Liver (tissue), 9 donors: ENCODE measurements around the gene PPFIBP2. TPM values are rescaled to one million over a fixed set of nuclear protein-coding genes. Genes with fewer than 3 reads are reported as not detected.

Source experiments
- DNase-seq: peaks from one replicate; pipeline ENCODE4 v3.0.0-alpha.2; 2017; ENCODE audit warnings: low spot score
- H3K27ac ChIP-seq, 2 donors: one replicate each; pipeline ENCODE4 v1.7.0; 2013; ENCODE audit warnings: inconsistent platforms in 2 of 2, low read length in 2 of 2, control low read depth in 1 of 2, low read depth in 1 of 2, mild to moderate bottlenecking in 1 of 2
- H3K27me3 ChIP-seq, 4 donors: one replicate each; pipeline versions ENCODE4 v1.6.1 to v1.7.0; 2013; ENCODE audit warnings: low read length in 3 of 4, inconsistent platforms in 1 of 4, mild to moderate bottlenecking in 1 of 4, moderate library complexity in 1 of 4; ENCODE audit not compliant: control insufficient read depth in 4 of 4, insufficient read depth in 4 of 4
- H3K36me3 ChIP-seq, 4 donors: one replicate each; pipeline versions ENCODE4 v1.6.1 to v1.7.0; 2013; ENCODE audit warnings: low read length in 3 of 4, mild to moderate bottlenecking in 3 of 4, low read depth in 1 of 4, moderate library complexity in 1 of 4; ENCODE audit not compliant: control insufficient read depth in 4 of 4, insufficient read depth in 3 of 4
- H3K4me1 ChIP-seq, 4 donors: one replicate each; pipeline versions ENCODE4 v1.6.1 to v1.7.0; 2013; ENCODE audit warnings: low read length in 3 of 4, mild to moderate bottlenecking in 3 of 4, moderate library complexity in 1 of 4; ENCODE audit not compliant: control insufficient read depth in 4 of 4, insufficient read depth in 4 of 4
- H3K4me3 ChIP-seq, 3 donors: one replicate each; pipeline versions ENCODE4 v1.6.1 to v1.7.0; 2013; ENCODE audit warnings: low read length in 3 of 3, control low read depth in 1 of 3, low read depth in 1 of 3, mild to moderate bottlenecking in 1 of 3
- H3K9ac ChIP-seq, 2 donors: one replicate each; pipeline ENCODE4 v1.7.0; 2013; ENCODE audit warnings: low read length in 2 of 2, mild to moderate bottlenecking in 2 of 2, moderate library complexity in 2 of 2, control low read depth in 1 of 2, low read depth in 1 of 2
- H3K9me3 ChIP-seq, 4 donors: one replicate each; pipeline versions ENCODE4 v1.6.1 to v1.7.0; 2013; ENCODE audit warnings: low read length in 3 of 4; ENCODE audit not compliant: control insufficient read depth in 4 of 4
- ATF3 ChIP-seq: IDR thresholded peaks from 2 replicates; pipeline ENCODE4 v1.6.1; 2016; ENCODE audit warnings: antibody characterized with exemption
- REST ChIP-seq: IDR thresholded peaks from 2 replicates; pipeline ENCODE4 v1.6.1; 2016; ENCODE audit warnings: antibody characterized with exemption, mild to moderate bottlenecking
- WGBS: extraction: QIAGEN DNeasy Blood & Tissue Kit; methylation state at CpG from one replicate; pipeline ENCODE4 v1.1.7; 2013; 5-methylcytosine and 5-hydroxymethylcytosine counted together
- polyA plus RNA-seq, 2 donors: library from polyadenylated mRNA; stranded (reverse) in 1 of 2; unstranded in 1 of 2; fragments of 200-250 nt in 1 of 2; fragments of >200 nt in 1 of 2; fragmentation: Nextera tagmentation in 1 of 2; extraction: Ambion mirVana in 1 of 2; gene quantifications; one replicate each; pipeline versions ENCODE4 v1.2.1 to v1.2.3, GENCODE V29; 2013 to 2015
- total RNA-seq, 2 donors: library from RNA; depleted of rRNA; stranded (reverse); fragments of >200 nt; gene quantifications; one replicate each; pipeline ENCODE4 v1.2.3, GENCODE V29; 2014
- donor health status: healthy.
- donor health status: healthy.
- donor health status: healthy.
- donor health status: healthy.
- donor health status: healthy.

PPFIBP2 gene
- total and polyA plus RNA-seq, 4 donors, result 19.6 to 80.0 (median 23.2) TPM

GRCh38 chr11:7696424-7696823, 182.6 kb downstream of the PPFIBP2 start:
- Histone ChIP-seq H3K27ac (no peak overlapping the region), H3K9me3 (no peaks in the 10 kb centered on the region), H3K27me3 (no peaks in the 10 kb centered on the region), H3K9ac (no peak overlapping the region), H3K36me3 (no peaks in the 10 kb centered on the region), H3K4me1 (peaks cover 0 to 4% (median 3%) of the 10 kb centered on the region in 4 donors), H3K4me3 (no peak overlapping the region)
- TF ChIP-seq REST (no peak), ATF3 (no peak)
- DNase-seq, result no peak
- WGBS, result 79% methylated on average over 5 of the region's 5 CpGs

Other genes starting within 250 kb of the PPFIBP2 start
- 1 to 10 TPM; 2.8 TPM for gene OLFML1, start 28.5 kb upstream of the PPFIBP2 start, total RNA-seq
- 1 to 10 TPM; 2.9 to 4.2 TPM for gene OLFML1, start 28.5 kb upstream of the PPFIBP2 start, polyA plus RNA-seq
- gene CYB5R2, start 159.5 kb downstream of the PPFIBP2 start, total RNA-seq, result 1 to 10 TPM in 1 of 2 donors, under 1 TPM in 1; 0.19 to 1.2 TPM
- gene CYB5R2, start 159.5 kb downstream of the PPFIBP2 start, polyA plus RNA-seq, result 1 to 10 TPM; 2.8 to 3.7 TPM
- not detected for gene OVCH2, start 192.5 kb downstream of the PPFIBP2 start, total RNA-seq
- gene OVCH2, start 192.5 kb downstream of the PPFIBP2 start, polyA plus RNA-seq, result not detected